Natural killer cell (primary cell): ENCODE data around the gene SLC37A4. TPM values are rescaled to one million over a fixed set of nuclear protein-coding genes. Genes with fewer than 3 reads are reported as not detected.

Experiments used
- ATAC-seq, 3 donors: fragments of 150-1000 bp in 2 of 3; fragments of 200-7000 bp in 1 of 3; cut with Tn5 transposase; 1 replicate in 1 of 3; 2 replicates in 2 of 3; pipeline ENCODE4 v1.10.0; 2021; ENCODE audit warnings: mild to moderate bottlenecking in 2 of 3, moderate library complexity in 2 of 3
- DNase-seq, 2 donors: peaks; one replicate each; pipeline versions ENCODE4 v3.0.0 to v3.0.0-alpha.2; 2013 to 2021; ENCODE audit warnings: mixed read lengths in 1 of 2
- H3K27ac ChIP-seq: one replicate; pipeline ENCODE4 v1.5.1; 2013; ENCODE audit warnings: mild to moderate bottlenecking, low read length
- H3K27me3 ChIP-seq: one replicate; pipeline ENCODE4 v1.6.1; 2013; ENCODE audit warnings: low read length; ENCODE audit not compliant: control insufficient read depth, insufficient read depth
- H3K36me3 ChIP-seq: one replicate; pipeline ENCODE4 v1.6.1; 2013; ENCODE audit warnings: low read length; ENCODE audit not compliant: control insufficient read depth, insufficient read depth
- H3K4me1 ChIP-seq: one replicate; pipeline ENCODE4 v1.6.1; 2013; ENCODE audit warnings: low read length; ENCODE audit not compliant: control insufficient read depth, insufficient read depth
- H3K4me3 ChIP-seq: one replicate; pipeline ENCODE4 v1.5.1; 2013; ENCODE audit warnings: low read length
- H3K9me3 ChIP-seq: one replicate; pipeline ENCODE4 v1.6.1; 2013; ENCODE audit warnings: low read length; ENCODE audit not compliant: control insufficient read depth, insufficient read depth
- H3K27ac Mint-ChIP-seq, 2 donors: one replicate each; pipeline ENCODE4 v1.8.0; 2022; ENCODE audit warnings: mild to moderate bottlenecking in 2 of 2, mixed read lengths in 2 of 2, moderate library complexity in 1 of 2
- H3K27me3 Mint-ChIP-seq, 2 donors: one replicate each; pipeline ENCODE4 v1.8.0; 2022; ENCODE audit warnings: low read depth in 2 of 2, mixed read lengths in 2 of 2
- H3K36me3 Mint-ChIP-seq: one replicate; pipeline ENCODE4 v1.8.0; 2022; ENCODE audit warnings: mixed read lengths
- H3K4me1 Mint-ChIP-seq, 2 donors: one replicate each; pipeline ENCODE4 v1.8.0; 2022; ENCODE audit warnings: mixed read lengths in 2 of 2
- H3K4me3 Mint-ChIP-seq: one replicate; pipeline ENCODE4 v1.8.0; 2022; ENCODE audit warnings: mild to moderate bottlenecking, moderate library complexity, mixed read lengths
- H3K9me3 Mint-ChIP-seq, 2 donors: one replicate each; pipeline ENCODE4 v1.8.0; 2022; ENCODE audit warnings: mixed read lengths in 2 of 2
- CTCF ChIP-seq: fragments of 200-600 bp; IDR thresholded peaks from one replicate; pipeline ENCODE4 v1.8.0; 2022; ENCODE audit warnings: antibody characterized with exemption
- WGBS: methylation state at CpG from one replicate; pipeline ENCODE4 v1.1.7; 2013; ENCODE audit warnings: missing lambda C conversion rate; ENCODE audit not compliant: insufficient coverage; 5-methylcytosine and 5-hydroxymethylcytosine counted together
- intact Hi-C: fragments of 100-400 bp; cut with micrococcal nuclease; formaldehyde crosslinking; loops from one replicate; pipeline ENCODE4 v1.14.2; 2022
- total RNA-seq, 4 donors: library from RNA; stranded (reverse); fragments of 120-200 nt in 1 of 4; gene quantifications; one replicate each; pipeline versions ENCODE4 v1.2.3 to v1.2.4, GENCODE V29; 2013 to 2022

Gene SLC37A4
- 1 to 10 TPM; 4.6 to 7.7 (median 6.5) TPM for total RNA-seq
- total RNA-seq (2013), result 5.7 TPM

DNA sequence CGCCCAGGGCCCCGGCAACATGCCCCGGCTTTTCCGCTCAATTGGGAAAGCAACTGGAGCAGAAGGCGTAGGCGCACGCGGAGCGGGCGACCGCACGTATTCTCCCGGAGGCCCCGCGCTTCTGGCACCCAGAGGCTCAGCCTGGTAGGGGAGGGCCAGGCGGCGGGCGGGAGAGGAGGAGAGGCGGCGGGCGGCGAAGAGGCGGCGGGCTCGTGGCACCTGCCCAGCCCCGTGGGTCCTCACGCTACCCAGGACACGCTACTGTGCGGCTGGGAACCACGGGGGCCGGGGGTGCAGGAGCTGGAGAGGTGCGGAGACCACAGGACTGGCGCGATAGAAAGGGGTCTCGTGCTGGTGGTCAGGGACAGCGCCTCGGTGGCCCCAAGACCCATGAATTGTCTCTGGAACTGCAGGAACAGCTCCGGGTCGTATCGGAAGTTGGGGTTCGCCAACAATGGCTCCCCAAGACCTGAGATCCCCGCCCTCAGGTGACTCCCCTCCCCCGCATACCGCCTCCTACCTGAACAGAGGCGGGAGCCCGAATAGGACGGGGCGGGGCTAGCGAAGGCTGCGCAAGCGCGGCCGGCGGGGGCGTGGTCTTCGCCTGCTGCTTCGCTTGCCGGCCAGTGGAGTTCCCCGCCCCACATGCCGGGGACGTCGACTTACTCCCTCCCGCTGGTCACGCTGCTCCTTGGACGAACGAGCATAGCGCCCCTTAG is at the start of gene SLC37A4:
SLC37A4 (minus strand) TSS at position 549 of the 719 bp plus-strand sequence.
- peak; percentile 82 for TF ChIP-seq CTCF
- Histone ChIP-seq H3K4me1 (peaks cover 13% of the 10 kb centered on the region), H3K36me3 (peaks cover 3% of the 10 kb centered on the region), H3K9me3 (no peaks in the 10 kb centered on the region), H3K4me3 (peak within 1 kb of the TSS; percentile 74), H3K27ac (peak within 1 kb of the TSS; percentile 55), H3K27me3 (no peaks in the 10 kb centered on the region)
- intact Hi-C loops, result loop anchor here (1.0 to 2.0 kb wide), 4 partner anchors 12 to 64 kb away; partner anchors contain the start of genes CENATAC, HYOU1, RPS25 and TRAPPC4
- no peaks in the 10 kb centered on the region for H3K36me3 Mint-ChIP-seq
- WGBS, result under 1% methylated on average over 67 of the region's 67 CpGs
- DNase-seq (peak; percentile 98 to 99), ATAC-seq (peak; percentile 96 to 98 (median 97))
- no peaks in the 10 kb centered on the region for H3K27me3 Mint-ChIP-seq
- H3K4me3 Mint-ChIP-seq, result peak within 1 kb of the TSS; percentile 84
- H3K27ac Mint-ChIP-seq, result peak within 1 kb of the TSS; percentile 14 to 85
- H3K4me1 Mint-ChIP-seq, result peaks cover under 1 to 16% of the 10 kb centered on the region in 2 donors
- no peaks in the 10 kb centered on the region for H3K9me3 Mint-ChIP-seq

- WGBS, result 96% methylated on average over 19 of the region's 19 CpGs
- Histone ChIP-seq H3K27ac (no peak overlapping the region), H3K4me3 (no peak overlapping the region), H3K36me3 (peaks cover 60% of the 10 kb centered on the region), H3K4me1 (no peaks in the 10 kb centered on the region), H3K9me3 (no peaks in the 10 kb centered on the region), H3K27me3 (no peaks in the 10 kb centered on the region)
- Mint-ChIP-seq H3K4me3 (no peak overlapping the region), H3K36me3 (no peaks in the 10 kb centered on the region), H3K27ac (no peak overlapping the region), H3K9me3 (no peaks in the 10 kb centered on the region), H3K27me3 (no peaks in the 10 kb centered on the region), H3K4me1 (no peaks in the 10 kb centered on the region)
- DNase-seq (no peak), ATAC-seq (no peak)
- intact Hi-C loops, result no loop called here
- TF ChIP-seq CTCF, result no peak
These were observed 48.2 kb upstream of the SLC37A4 start for GRCh38 chr11:119078675-119079420.

- Mint-ChIP-seq H3K27me3 (no peaks in the 10 kb centered on the region), H3K9me3 (no peaks in the 10 kb centered on the region), H3K4me1 (peaks cover 0 to 3% of the 10 kb centered on the region in 2 donors), H3K27ac (no peak overlapping the region), H3K4me3 (no peak overlapping the region), H3K36me3 (no peaks in the 10 kb centered on the region)
- TF ChIP-seq CTCF, result no peak
- H3K27ac ChIP-seq, result no peak overlapping the region
- DNase-seq, result no peak
- 96% methylated on average over 11 of the region's 11 CpGs for WGBS
- ATAC-seq, result no peak
- no peaks in the 10 kb centered on the region for H3K27me3 ChIP-seq
- peaks cover 70% of the 10 kb centered on the region for H3K36me3 ChIP-seq
- no peaks in the 10 kb centered on the region for H3K4me1 ChIP-seq
- no peak overlapping the region for H3K4me3 ChIP-seq
- H3K9me3 ChIP-seq, result no peaks in the 10 kb centered on the region
- intact Hi-C loops, result no loop called here
These were observed 47.2 kb upstream of the SLC37A4 start for GRCh38 chr11:119077839-119078238.
